ENCODE measurements around the gene ZNF653.

ZNF653 gene

DNA sequence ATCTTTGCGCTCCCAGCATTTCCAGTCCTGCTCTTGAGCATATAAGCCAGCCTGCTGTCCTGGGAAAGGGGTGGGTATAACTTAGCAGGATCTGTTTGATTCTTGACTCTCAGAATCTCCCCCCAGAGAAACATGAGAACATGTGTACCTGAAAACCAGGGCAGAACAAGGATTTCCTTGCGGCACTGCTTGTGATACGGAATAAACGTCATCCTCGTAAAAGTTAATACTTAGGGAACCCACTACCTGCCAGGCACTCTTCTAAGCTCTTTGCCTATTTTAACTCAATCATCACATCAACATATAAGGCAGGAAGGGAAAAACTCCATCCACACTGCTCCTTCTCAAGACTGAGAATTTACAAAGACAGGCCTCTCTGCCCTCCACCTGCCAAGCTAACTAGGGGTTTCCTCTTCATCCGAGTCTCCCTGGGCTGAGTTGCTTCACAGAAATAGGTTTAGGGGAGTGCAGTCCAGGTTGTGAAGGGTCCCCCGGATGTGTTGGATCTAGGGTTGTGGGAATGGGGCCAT, 1.1 kb downstream of the ZNF653 start:
- DNase-seq (ENCODE audit: low read depth), result no peak
- TF ChIP-seq, protein P1, sequence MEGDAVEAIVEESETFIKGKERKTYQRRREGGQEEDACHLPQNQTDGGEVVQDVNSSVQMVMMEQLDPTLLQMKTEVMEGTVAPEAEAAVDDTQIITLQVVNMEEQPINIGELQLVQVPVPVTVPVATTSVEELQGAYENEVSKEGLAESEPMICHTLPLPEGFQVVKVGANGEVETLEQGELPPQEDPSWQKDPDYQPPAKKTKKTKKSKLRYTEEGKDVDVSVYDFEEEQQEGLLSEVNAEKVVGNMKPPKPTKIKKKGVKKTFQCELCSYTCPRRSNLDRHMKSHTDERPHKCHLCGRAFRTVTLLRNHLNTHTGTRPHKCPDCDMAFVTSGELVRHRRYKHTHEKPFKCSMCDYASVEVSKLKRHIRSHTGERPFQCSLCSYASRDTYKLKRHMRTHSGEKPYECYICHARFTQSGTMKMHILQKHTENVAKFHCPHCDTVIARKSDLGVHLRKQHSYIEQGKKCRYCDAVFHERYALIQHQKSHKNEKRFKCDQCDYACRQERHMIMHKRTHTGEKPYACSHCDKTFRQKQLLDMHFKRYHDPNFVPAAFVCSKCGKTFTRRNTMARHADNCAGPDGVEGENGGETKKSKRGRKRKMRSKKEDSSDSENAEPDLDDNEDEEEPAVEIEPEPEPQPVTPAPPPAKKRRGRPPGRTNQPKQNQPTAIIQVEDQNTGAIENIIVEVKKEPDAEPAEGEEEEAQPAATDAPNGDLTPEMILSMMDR (IDR thresholded peaks at IDR 0.05; ENCODE audit: control insufficient read depth, extremely low read depth, insufficient read depth), result no peak
- H3K4me3 ChIP-seq (ENCODE audit: low read depth, low read length), result peak overlapping the region; percentile 81

DNA sequence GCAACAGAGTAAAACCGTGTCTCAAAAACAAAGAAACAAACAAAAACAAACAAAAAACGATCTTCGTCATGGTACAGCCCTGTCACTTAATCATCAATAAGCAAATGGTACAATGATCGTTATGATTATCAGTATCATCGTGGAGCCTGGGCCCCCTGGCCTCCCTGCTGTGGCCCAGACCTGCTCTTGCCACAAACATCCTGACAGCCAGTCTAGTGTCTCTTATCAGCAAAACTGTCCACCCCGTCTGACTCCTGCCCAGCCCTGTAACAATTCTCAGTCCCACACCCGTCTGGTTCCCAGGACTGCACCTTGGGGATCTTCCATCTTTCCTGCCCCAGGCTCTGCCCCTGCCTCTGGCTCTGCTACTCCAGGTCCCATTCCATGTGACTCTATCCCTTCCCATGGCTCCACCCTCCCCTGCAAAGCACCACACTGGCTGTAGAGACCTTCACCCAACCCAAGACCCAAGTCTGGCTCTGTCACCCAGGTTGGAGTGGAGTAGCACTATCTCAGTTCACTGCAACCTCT, 5.7 kb downstream of the ZNF653 start:
- TF ChIP-seq, protein P1 (IDR thresholded peaks at IDR 0.05; ENCODE audit: control insufficient read depth, extremely low read depth, insufficient read depth), result no peak
- no peak overlapping the region for H3K4me3 ChIP-seq (ENCODE audit: low read depth, low read length)
- DNase-seq (ENCODE audit: low read depth), result no peak

DNA sequence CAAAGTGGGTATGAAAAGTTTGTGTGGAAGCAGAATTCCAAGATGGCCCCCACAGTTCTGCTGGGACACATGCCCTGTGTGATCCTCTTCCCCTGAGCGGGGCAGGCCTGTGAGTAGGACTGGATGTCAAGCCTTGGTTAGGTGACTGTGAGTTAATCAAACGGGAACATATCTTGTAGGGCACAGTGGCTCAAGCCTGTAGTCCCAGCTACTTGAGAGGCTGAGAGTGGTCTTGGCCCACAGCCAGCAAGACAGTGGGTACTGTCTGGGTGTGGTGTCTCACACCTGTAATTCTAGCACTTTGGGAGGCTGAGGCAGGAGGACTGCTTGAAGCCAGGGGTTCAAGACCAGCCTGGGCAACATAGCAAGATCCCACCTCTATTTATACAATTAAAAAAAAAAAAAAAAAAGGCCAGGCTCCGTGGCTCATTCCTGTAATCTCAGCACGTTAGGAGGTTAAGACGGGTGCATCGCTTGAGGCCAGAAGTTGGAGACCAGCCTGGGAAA, 6.4 kb downstream of the ZNF653 start:
- no peak for DNase-seq (ENCODE audit: low read depth)
- no peak overlapping the region for H3K4me3 ChIP-seq (ENCODE audit: low read depth, low read length)

DNA sequence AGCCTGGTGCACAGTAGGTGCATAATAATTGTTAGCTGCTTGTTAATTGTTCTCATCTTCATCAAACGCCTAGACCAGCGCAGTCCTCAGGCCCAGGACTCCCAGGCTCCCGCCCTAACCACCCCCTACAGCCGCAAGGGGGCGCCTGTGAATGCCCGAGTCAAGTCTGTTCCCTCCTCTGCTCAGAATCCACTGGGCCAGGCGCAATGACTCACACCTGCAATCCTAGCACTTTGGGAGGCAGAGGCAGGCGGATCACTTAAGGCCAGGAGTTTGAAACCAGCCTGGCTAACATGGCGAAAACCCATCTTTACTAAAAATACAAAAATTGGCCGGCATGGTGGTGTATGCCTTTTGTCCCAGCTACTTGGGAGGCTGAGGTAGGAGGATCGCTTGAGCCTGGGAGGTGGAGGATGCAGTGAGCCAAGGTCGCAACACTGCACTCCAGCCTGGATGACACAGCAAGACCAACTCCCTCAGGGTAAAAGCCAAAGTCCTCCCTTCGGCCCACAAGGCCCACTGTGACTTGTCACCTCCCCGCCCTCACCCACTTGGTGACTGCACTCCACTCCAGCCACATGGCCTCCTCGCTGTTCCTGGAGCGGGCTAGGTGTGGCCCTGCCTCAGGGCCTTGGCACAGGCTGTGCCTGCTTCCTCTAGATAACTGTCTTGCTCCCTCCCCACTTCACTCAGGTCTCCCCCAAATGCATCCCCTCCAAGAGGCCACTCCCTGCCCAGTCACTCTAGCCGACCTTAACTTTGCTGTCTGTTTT, 9.1 kb downstream of the ZNF653 start:
- H3K4me3 ChIP-seq (ENCODE audit: low read depth, low read length), result no peak overlapping the region
- no peak for DNase-seq (ENCODE audit: low read depth)

More for the DNA sequence above, 6.4 kb downstream of the ZNF653 start:
- TF ChIP-seq, protein P1 (IDR thresholded peaks at IDR 0.05; ENCODE audit: control insufficient read depth, extremely low read depth, insufficient read depth), result no peak

DNA sequence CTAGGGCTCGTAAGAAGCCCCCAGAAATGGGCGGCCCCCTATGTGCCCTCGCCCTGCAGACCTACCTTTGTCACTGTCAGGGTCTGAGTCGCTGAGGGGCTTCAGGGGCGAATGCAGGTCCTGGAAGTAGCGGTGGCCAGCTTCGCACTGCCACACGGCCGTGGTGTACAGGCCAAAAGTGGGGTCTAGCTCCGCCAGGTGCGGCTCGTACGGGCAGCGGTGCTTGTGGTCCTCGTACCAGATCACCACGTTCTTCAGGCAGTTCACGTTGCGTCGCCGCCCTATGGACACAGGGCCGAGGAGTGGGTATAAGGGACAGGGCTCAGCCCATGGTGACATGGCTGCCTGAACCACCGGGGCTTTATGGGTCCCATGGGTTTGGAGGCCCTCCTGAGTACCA, 9.8 kb downstream of the ZNF653 start:
- TF ChIP-seq, protein P1 (IDR thresholded peaks at IDR 0.05; ENCODE audit: control insufficient read depth, extremely low read depth, insufficient read depth), result no peak

More for the DNA sequence above, 9.1 kb downstream of the ZNF653 start:
- TF ChIP-seq, protein P1 (IDR thresholded peaks at IDR 0.05; ENCODE audit: control insufficient read depth, extremely low read depth, insufficient read depth), result peak; percentile 48

DNA sequence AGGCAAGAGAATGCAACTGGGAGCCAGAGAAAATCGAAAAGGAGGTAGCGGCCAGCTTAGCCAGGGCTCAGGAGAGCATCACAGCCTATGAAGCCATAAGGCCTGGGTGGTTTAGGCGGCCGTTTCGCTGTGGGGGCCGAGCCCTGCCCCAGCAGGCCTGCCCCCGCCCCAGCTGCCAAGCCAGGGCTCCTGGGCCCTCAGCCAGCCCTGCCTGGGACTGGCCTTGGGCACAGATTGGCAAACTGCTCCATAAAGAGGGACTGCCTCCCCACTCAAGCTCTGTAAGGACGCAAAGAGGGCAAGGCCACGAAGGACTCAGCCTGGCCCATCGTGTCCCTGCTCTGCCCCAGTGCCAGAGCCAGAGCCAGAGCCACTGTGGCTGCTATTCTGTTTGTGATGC, 10.2 kb downstream of the ZNF653 start:
- H3K4me3 ChIP-seq (ENCODE audit: low read depth, low read length), result no peak overlapping the region
- no peak for DNase-seq (ENCODE audit: low read depth)
- TF ChIP-seq, protein P1 (IDR thresholded peaks at IDR 0.05; ENCODE audit: control insufficient read depth, extremely low read depth, insufficient read depth), result no peak

More for the DNA sequence above, 9.8 kb downstream of the ZNF653 start:
- no peak for DNase-seq (ENCODE audit: low read depth)
- no peak overlapping the region for H3K4me3 ChIP-seq (ENCODE audit: low read depth, low read length)
